ENCODE data around the gene PMPCA. TPM values are rescaled to one million over a fixed set of nuclear protein-coding genes. Genes with fewer than 3 reads are reported as not detected.

The PMPCA gene
- total and polyA plus RNA-seq, 2 of the 8 experiments (the other 6 are each of a cell fraction or from before 2014, with no cell fraction given): 60.0 to 88.2 TPM

GRCh38 chr9:136371533-136371880 lies 39.0 kb upstream of the PMPCA start:
- H4K8ac ChIP-seq (ENCODE audit: extremely low read depth, insufficient read depth, low read length): no peak overlapping the region; the same call in 1 of the 2 replicates
- no peak overlapping the region for H3K23ac ChIP-seq (ENCODE audit: insufficient read length)
- no peak for TF ChIP-seq RNF2 (IDR thresholded peaks at IDR 0.05; ENCODE audit: borderline replicate concordance, low read depth, low read length, missing control alignments, poor library complexity, severe bottlenecking)
- no peaks in the 10 kb centered on the region for H3K27me3 ChIP-seq (replicated peaks in 1 of 4; ENCODE audit: control insufficient read depth in 3 of 4, extremely low read depth in 1 of 4, insufficient read depth in 3 of 4, low read length in 3 of 4)
- no peak overlapping the region for H3K9ac ChIP-seq (replicated peaks in 1 of 4; ENCODE audit: extremely low read depth in 1 of 4, low read depth in 3 of 4, low read length in 3 of 4)
- H3K27ac ChIP-seq (ENCODE audit: low read depth, low read length): no peak overlapping the region
- H3K4me3 ChIP-seq (ENCODE audit: extremely low read depth in 1 of 4, insufficient read depth in 2 of 4, low read depth in 3 of 4, low read length in 4 of 4): no peak overlapping the region
- ChIA-PET POLR2A (ENCODE audit: partially characterized antibody) (interaction anchor here (0.9 to 7.2 kb wide), 6 partner anchors 10 to 67 kb away, joined by 3 to 43 read pairs (median 6); partner anchors contain the start of gene DNLZ), CTCF (ENCODE audit: partially characterized antibody) (interaction anchor here (1.8 to 3.0 kb wide), 3 partner anchors 8 to 48 kb away, joined by 8 to 19 read pairs (median 15); partner anchors contain the start of gene DNLZ)
- no peak overlapping the region for H2AK5ac ChIP-seq (ENCODE audit: low read depth, low read length)
- no peak overlapping the region for H3K4me2 ChIP-seq (ENCODE audit: insufficient read depth in 1 of 2, low read depth in 2 of 2, low read length in 2 of 2)
- H2BK12ac ChIP-seq (ENCODE audit: low read depth, low read length): no peak overlapping the region
- H2BK120ac ChIP-seq (replicated peaks; ENCODE audit: low read depth, low read length): no peak overlapping the region
- no peaks in the 10 kb centered on the region for H3K4me1 ChIP-seq (replicated peaks in 1 of 4; ENCODE audit: control insufficient read depth in 3 of 4, insufficient read depth in 4 of 4, low read length in 3 of 4)
- FAIRE-seq (no peak), DNase-seq (ENCODE audit: low read depth in 1 of 2, low spot score in 2 of 2) (no peak)
- H2BK15ac ChIP-seq (ENCODE audit: low read length): no peak overlapping the region
- H3K56ac ChIP-seq (replicated peaks; ENCODE audit: insufficient read length, low read depth, low read length): no peak overlapping the region
- no peaks in the 10 kb centered on the region for H3K79me1 ChIP-seq (ENCODE audit: low read depth, low read length)
- 83% methylated on average over 6 of the region's 13 CpGs; no CpG with 5 or more reads in 1 of the 2 experiments for WGBS, 2 experiments (ENCODE audit: extremely low coverage in 1 of 2, insufficient coverage in 1 of 2, insufficient read length in 1 of 2, insufficient replicate concordance in 2 of 2, low coverage in 1 of 2, low lambda C conversion rate in 2 of 2, missing lambda C conversion rate in 1 of 2)
- H3K36me3 ChIP-seq (ENCODE audit: control insufficient read depth in 2 of 4, insufficient read depth in 4 of 4, low read length in 3 of 4): no peaks in the 10 kb centered on the region; a peak in 1 of 8 replicates
- no peak overlapping the region for H3K18ac ChIP-seq (ENCODE audit: extremely low read depth, low read length)
- no peak overlapping the region for H3K4ac ChIP-seq (replicated peaks; ENCODE audit: insufficient read length, low read depth, low read length)
- no peak overlapping the region for H2AFZ ChIP-seq (ENCODE audit: low read length)
- no peaks in the 10 kb centered on the region for H3K23me2 ChIP-seq (ENCODE audit: low read depth, low read length)
- no peak overlapping the region for H4K5ac ChIP-seq (ENCODE audit: insufficient read length, low read depth, low read length)
- no peaks in the 10 kb centered on the region for H3K79me2 ChIP-seq (ENCODE audit: control insufficient read depth in 1 of 2, insufficient read depth in 2 of 2, low read length in 2 of 2)
- no peak overlapping the region for H2BK20ac ChIP-seq (ENCODE audit: low read length)
- H3K9me3 ChIP-seq (ENCODE audit: insufficient read depth in 2 of 2, low read depth in 1 of 2, low read length in 1 of 2): no peaks in the 10 kb centered on the region
- no peak overlapping the region for H2BK5ac ChIP-seq (ENCODE audit: low read depth, low read length)
- no peak overlapping the region for H3K14ac ChIP-seq (ENCODE audit: insufficient read length)
- H4K91ac ChIP-seq (replicated peaks; ENCODE audit: insufficient read length, low read length): no peak overlapping the region
- peaks cover 5 to 7% of the 10 kb centered on the region in 2 experiments for H4K20me1 ChIP-seq (replicated peaks in 1 of 2; ENCODE audit: control insufficient read depth in 1 of 2, insufficient read depth in 2 of 2, low read length in 2 of 2)

Measured in H1 (cell line).